K562 (cell line): ENCODE measurements around the gene MCCC1. TPM values are rescaled to one million over a fixed set of nuclear protein-coding genes. Genes with fewer than 3 reads are reported as not detected.

Experiments
- ATAC-seq: fragments of 200-7000 bp; cut with Tn5 transposase; 3 replicates; pipeline ENCODE4 v1.9.1; 2020; ENCODE audit warnings: moderate library complexity
- BruUV-seq: library from RNA; stranded (reverse); fragments of 400-500 nt; replicated peaks from 2 replicates; lab custom pipeline; 2021; lab: Mats Ljungman, UMichigan
- CTCF ChIA-PET: fragments of 300-600 bp; formaldehyde crosslinking; extraction: SDS; loops from one replicate; lab custom pipeline; 2021; ENCODE audit warnings: low intra/inter-chr PET ratio; lab: Yijun Ruan, JAX
- POLR2A ChIA-PET: fragments of 300-600, 350-650 bp; sonication (Branson Sonifier 250); formaldehyde crosslinking; extraction: SDS; loops from one replicate; lab custom pipeline; 2021; ENCODE audit warnings: antibody characterized with exemption, inconsistent platforms; lab: Yijun Ruan, JAX
- DNase-seq, 4 experiments: peaks; one replicate each; pipeline versions ENCODE4 v3.0.0 to v3.0.0-alpha.2; 2011 to 2018; ENCODE audit warnings: low spot score in 3 of 4, mixed read lengths in 3 of 4; ENCODE audit errors: extremely low read depth in 1 of 4
- FAIRE-seq: peaks from 2 replicates; lab custom pipeline; 2011; peaks lifted over from hg19 to GRCh38; lab: Jason Lieb, UNC
- H2AFZ ChIP-seq: 2 replicates; pipeline ENCODE4 v1.6.0; 2011; ENCODE audit warnings: low read depth, low read length, control low read depth, inconsistent platforms
- H3K27ac ChIP-seq: fragments of 200-600 bp; 3 replicates; pipeline ENCODE4 v1.8.0; 2011; ENCODE audit warnings: low read depth, mild to moderate bottlenecking, control low read depth, inconsistent platforms, low read length, moderate library complexity, mixed read lengths; ENCODE audit errors: extremely low read depth
- H3K27me3 ChIP-seq, 2 experiments: fragments of 300-600 bp in 1 of 2; 2 replicates in 1 of 2; 3 replicates in 1 of 2; pipeline versions ENCODE4 v1.6.0 to v1.8.0; 2011; ENCODE audit warnings: inconsistent platforms in 2 of 2, low read length in 2 of 2, mild to moderate bottlenecking in 1 of 2, mixed read lengths in 1 of 2, moderate library complexity in 1 of 2; ENCODE audit not compliant: control insufficient read depth in 2 of 2, insufficient read depth in 2 of 2
- H3K36me3 ChIP-seq: fragments of 300-600 bp; 3 replicates; pipeline ENCODE4 v1.8.0; 2011; ENCODE audit warnings: mild to moderate bottlenecking, low read length, inconsistent platforms; ENCODE audit not compliant: control insufficient read depth, insufficient read depth
- H3K4me1 ChIP-seq, 2 experiments: fragments of 200-600 bp in 1 of 2; replicated peaks in 1 of 2; 2 replicates in 1 of 2; 3 replicates in 1 of 2; pipeline versions ENCODE4 v1.5.1 to v1.8.0; 2011; ENCODE audit warnings: inconsistent platforms in 2 of 2, low read length in 2 of 2, mild to moderate bottlenecking in 1 of 2, mixed read lengths in 1 of 2, moderate library complexity in 1 of 2; ENCODE audit not compliant: control insufficient read depth in 2 of 2, insufficient read depth in 2 of 2
- H3K4me2 ChIP-seq: 2 replicates; pipeline ENCODE4 v1.6.1; 2011; ENCODE audit warnings: low read length, control low read depth, inconsistent platforms, mixed read lengths; ENCODE audit not compliant: insufficient read depth
- H3K4me3 ChIP-seq: fragments of 200-600 bp; sonication (generic), shearing (Covaris generic); 2 replicates; pipeline ENCODE4 v1.5.1; 2016; ENCODE audit warnings: control low read depth, inconsistent platforms
- H3K79me2 ChIP-seq: fragments of 200-600 bp; 3 replicates; pipeline ENCODE4 v1.8.0; 2011; ENCODE audit warnings: low read length, inconsistent platforms; ENCODE audit not compliant: control insufficient read depth, insufficient read depth
- H3K9ac ChIP-seq, 2 experiments: 2 replicates each; pipeline versions ENCODE4 v1.6.0 to v1.6.1; 2011; ENCODE audit warnings: low read depth in 2 of 2, low read length in 2 of 2, control low read depth in 1 of 2, inconsistent platforms in 1 of 2, mild to moderate bottlenecking in 1 of 2, mixed read lengths in 1 of 2; ENCODE audit not compliant: insufficient read depth in 1 of 2
- H3K9me1 ChIP-seq: one replicate; pipeline ENCODE4 v1.6.0; 2011; ENCODE audit warnings: inconsistent platforms, mild to moderate bottlenecking, low read length, moderate library complexity; ENCODE audit not compliant: control insufficient read depth, insufficient read depth
- H3K9me3 ChIP-seq: replicated peaks from 2 replicates; pipeline ENCODE4 v1.5.1; 2011; ENCODE audit warnings: low read depth, low read length, inconsistent platforms; ENCODE audit not compliant: control insufficient read depth, insufficient read depth
- H4K20me1 ChIP-seq: replicated peaks from 2 replicates; pipeline ENCODE4 v1.6.1; 2011; ENCODE audit warnings: low read length, inconsistent platforms, mixed read lengths; ENCODE audit not compliant: control insufficient read depth, insufficient read depth
- ATF3 ChIP-seq, 2 experiments: fragments of 450-650 bp in 1 of 2; sonication (generic) in 1 of 2; formaldehyde crosslinking in 1 of 2; IDR thresholded peaks in 1 of 2; conservative IDR thresholded peaks in 1 of 2; 2 replicates each; pipeline versions ENCODE4 v1.6.1 to v1.8.1; 2016 to 2023; ENCODE audit warnings: mild to moderate bottlenecking in 2 of 2, moderate library complexity in 2 of 2, inconsistent platforms in 1 of 2, missing genetic modification reagents in 1 of 2
- COPS2 ChIP-seq: fragments of 450-650 bp; conservative IDR thresholded peaks from 2 replicates; pipeline ENCODE4 v1.6.1; 2016; ENCODE audit warnings: mild to moderate bottlenecking, moderate library complexity
- HMGN3 ChIP-seq: IDR thresholded peaks from 2 replicates; pipeline ENCODE4 v1.6.1; 2011; ENCODE audit warnings: borderline replicate concordance, low read depth, mild to moderate bottlenecking, mixed read lengths, low read length; ENCODE audit not compliant: insufficient read length; ENCODE audit errors: extremely low read depth
- ID3 ChIP-seq, 2 experiments: fragments of 250-450 bp in 1 of 2; fragments of 450-650 bp in 1 of 2; sonication (Bioruptor Pico) in 1 of 2; IDR thresholded peaks; 2 replicates each; pipeline versions ENCODE4 v1.6.1 to v1.8.0; 2016 to 2021; ENCODE audit warnings: mild to moderate bottlenecking in 2 of 2, moderate library complexity in 2 of 2, missing compliant biosample characterization in 1 of 2, missing genetic modification characterization in 1 of 2
- JUNB ChIP-seq: fragments of 450-650 bp; formaldehyde crosslinking; conservative IDR thresholded peaks from 2 replicates; pipeline ENCODE4 v1.4.0; 2020; ENCODE audit warnings: mild to moderate bottlenecking
- KDM1A ChIP-seq, 2 experiments: fragments of 450-650 bp; IDR thresholded peaks; 2 replicates each; pipeline ENCODE4 v1.6.1; 2016; ENCODE audit warnings: mild to moderate bottlenecking in 2 of 2
- NR4A1 ChIP-seq, 2 experiments: fragments of 250-450 bp in 1 of 2; fragments of 450-650 bp in 1 of 2; sonication (Bioruptor Pico) in 1 of 2; IDR thresholded peaks; 2 replicates each; pipeline versions ENCODE4 v1.4.0 to v1.6.1; 2016 to 2020; ENCODE audit warnings: mild to moderate bottlenecking in 2 of 2, missing compliant biosample characterization in 1 of 2, missing genetic modification characterization in 1 of 2, moderate library complexity in 1 of 2
- SAFB ChIP-seq: fragments of 200-400 bp; formaldehyde crosslinking; IDR thresholded peaks from 2 replicates; pipeline ENCODE4 v1.6.1; 2017; ENCODE audit warnings: low read depth, low read length, borderline replicate concordance
- SAFB2 ChIP-seq: fragments of 200-400 bp; formaldehyde crosslinking; IDR thresholded peaks from 2 replicates; pipeline ENCODE4 v1.6.1; 2018; ENCODE audit warnings: borderline replicate concordance, low read length, low read depth, moderate library complexity; ENCODE audit not compliant: severe bottlenecking
- SFPQ ChIP-seq: fragments of 200-400 bp; formaldehyde crosslinking; IDR thresholded peaks from 2 replicates; pipeline ENCODE4 v1.6.1; 2017; ENCODE audit warnings: mild to moderate bottlenecking, low read depth, low read length, moderate library complexity
- SIRT6 ChIP-seq: IDR thresholded peaks from one replicate; pipeline ENCODE4 v1.6.1; 2012; ENCODE audit warnings: low read depth, mild to moderate bottlenecking, control low read depth, inconsistent platforms, low read length, moderate library complexity
- SOX6 ChIP-seq: fragments of 450-650 bp; IDR thresholded peaks from 2 replicates; pipeline ENCODE4 v1.6.1; 2014; ENCODE audit warnings: mild to moderate bottlenecking
- SPI1 ChIP-seq: IDR thresholded peaks from 2 replicates; pipeline ENCODE4 v1.6.1; 2011; ENCODE audit warnings: low read depth, low read length, control low read depth, borderline replicate concordance
- ZNF830 ChIP-seq: fragments of 250-450 bp; sonication (Bioruptor Pico); IDR thresholded peaks from 2 replicates; pipeline ENCODE4 v1.5.0; 2021; ENCODE audit warnings: mild to moderate bottlenecking
- WGBS: fragments of 100-300 bp; shearing (Covaris generic); methylation state at CpG from one replicate; pipeline ENCODE4 v1.1.6; 2016; ENCODE audit warnings: low coverage, mixed read lengths; ENCODE audit not compliant: insufficient coverage; ENCODE audit errors: missing lambda C conversion rate; 5-methylcytosine and 5-hydroxymethylcytosine counted together
- in situ Hi-C: fragments of 300-500 bp; cut with MboI; formaldehyde crosslinking; loops from 4 replicates; pipeline ENCODE4 v1.15.0; 2018; ENCODE audit warnings: inconsistent platforms, mixed read lengths
- intact Hi-C: fragments of 100-400 bp; cut with micrococcal nuclease; formaldehyde crosslinking; loops from 2 replicates; pipeline ENCODE4 v1.14.2; 2022
- polyA plus RNA-seq, 8 experiments: library from polyadenylated mRNA; depleted of rRNA in 4 of 8; stranded (reverse) in 5 of 8; unstranded in 3 of 8; fragments of >200 nt; fragmentation: Nextera tagmentation in 2 of 8; fragmentation: Illumina TruSeq in 1 of 8; extraction: Ambion mirVana in 2 of 8; extraction: Trizol in 1 of 8; gene quantifications; 2 replicates each; pipeline versions ENCODE4 v1.2.1 to v1.2.3, GENCODE V29; 2011 to 2014; ENCODE audit warnings: inconsistent platforms in 1 of 8, missing spikeins in 1 of 8
- total RNA-seq, 7 experiments: library from RNA; depleted of rRNA in 6 of 7; stranded (reverse); fragments of >200 nt in 6 of 7; fragmentation: Illumina TruSeq in 2 of 7; extraction: Trizol in 2 of 7; gene quantifications; 2 replicates each; pipeline versions ENCODE4 v1.2.1 to v1.2.3, GENCODE V29; 2011 to 2021; ENCODE audit warnings: low replicate concordance in 1 of 7

MCCC1 gene
- total and polyA plus RNA-seq, 9 of the 15 experiments (the other 6 are each of a cell fraction or from before 2014, with no cell fraction given): 13.7 to 26.9 (median 23.0) TPM

GRCh38 chr3:183106635-183107034 lies 7.3 kb upstream of the MCCC1 start:
- Histone ChIP-seq H3K4me1 (peaks cover 4 to 7% of the 10 kb centered on the region in 2 experiments; a peak in 3 of 5 replicates), H2AFZ (no peak overlapping the region), H3K4me2 (no peak overlapping the region; the same call in 1 of the 2 replicates), H3K27me3 (no peaks in the 10 kb centered on the region), H3K9me3 (no peaks in the 10 kb centered on the region; the same call in 1 of the 2 replicates), H3K79me2 (no peaks in the 10 kb centered on the region), H3K9ac (no peak overlapping the region), H3K4me3 (no peak overlapping the region), H3K36me3 (no peaks in the 10 kb centered on the region), H4K20me1 (no peaks in the 10 kb centered on the region), H3K27ac (no peak overlapping the region), H3K9me1 (no peaks in the 10 kb centered on the region)
- BruUV-seq: no TSS peak
- DNase-seq (peak in 1 of 4 experiments; percentile 21), ATAC-seq (0 out of 3 replicates have a peak, but pooled peaks have one; percentile 23), FAIRE-seq (no peak)
- CTCF ChIA-PET: no interaction called here
- POLR2A ChIA-PET: no interaction called here
- in situ Hi-C loops: no loop called here
- intact Hi-C loops: no loop called here
- WGBS: 0% methylated on average over 5 of the region's 6 CpGs
- no peak for TF ChIP-seq ZNF830 (CRISPR knock-in tag)
- no peak for TF ChIP-seq SFPQ
- TF ChIP-seq SPI1: no peak
- no peak for TF ChIP-seq ID3 (CRISPR knock-in tag; IDR thresholded peaks at IDR 0.05)
- no peak for TF ChIP-seq ID3 (tag; IDR thresholded peaks at IDR 0.05)
- TF ChIP-seq KDM1A (IDR thresholded peaks at IDR 0.05): peak in 1 of 2 experiments; percentile 75
- TF ChIP-seq SOX6: peak; percentile 17; the same call in 1 of the 2 replicates
- TF ChIP-seq NR4A1 (CRISPR knock-in tag; IDR thresholded peaks at IDR 0.05): no peak
- TF ChIP-seq NR4A1 (tag; IDR thresholded peaks at IDR 0.05): no peak
- no peak for TF ChIP-seq SAFB
- no peak for TF ChIP-seq HMGN3
- no peak for TF ChIP-seq SAFB2
- no peak for TF ChIP-seq SIRT6
- peak; percentile 77 for TF ChIP-seq ATF3 (IDR thresholded peaks at IDR 0.05)
- no peak for TF ChIP-seq ATF3 (CRISPR knock-in tag; conservative IDR thresholded peaks at IDR 0.05)
- TF ChIP-seq COPS2: no peak
- TF ChIP-seq JUNB (CRISPR knock-in tag): no peak
